Epithelial cell of proximal tubule (primary cell): ENCODE results near the gene PLXNA2. TPM values are rescaled to one million over a fixed set of nuclear protein-coding genes. Genes with fewer than 3 reads are reported as not detected.
A peak's percentile ranks its signal among the peaks of the same experiment; 100 is the strongest.

Experiments
- DNase-seq: peaks from one replicate; pipeline ENCODE4 v3.0.0-alpha.2; 2011; ENCODE audit warnings: low read depth
- H3K4me3 ChIP-seq: 2 replicates; pipeline ENCODE4 v1.5.1; 2011; ENCODE audit warnings: low read depth, mild to moderate bottlenecking, low read length
- total RNA-seq: library from RNA; depleted of rRNA; stranded (reverse); fragments of >200 nt; gene quantifications from 2 replicates; pipeline ENCODE4 v1.2.3, GENCODE V29; 2015
- TF ChIP-seq, protein P1 (sequence below): conservative IDR thresholded peaks from 2 replicates; pipeline ENCODE4 v1.5.1; 2012; ENCODE audit warnings: low read depth, mild to moderate bottlenecking, low read length

PLXNA2 gene
- 5.7 and 8.5 TPM in 2 replicates for total RNA-seq

- H3K4me3 ChIP-seq: peak within 1 kb of the TSS; percentile 87
- no peak for DNase-seq
- TF ChIP-seq, protein P1, sequence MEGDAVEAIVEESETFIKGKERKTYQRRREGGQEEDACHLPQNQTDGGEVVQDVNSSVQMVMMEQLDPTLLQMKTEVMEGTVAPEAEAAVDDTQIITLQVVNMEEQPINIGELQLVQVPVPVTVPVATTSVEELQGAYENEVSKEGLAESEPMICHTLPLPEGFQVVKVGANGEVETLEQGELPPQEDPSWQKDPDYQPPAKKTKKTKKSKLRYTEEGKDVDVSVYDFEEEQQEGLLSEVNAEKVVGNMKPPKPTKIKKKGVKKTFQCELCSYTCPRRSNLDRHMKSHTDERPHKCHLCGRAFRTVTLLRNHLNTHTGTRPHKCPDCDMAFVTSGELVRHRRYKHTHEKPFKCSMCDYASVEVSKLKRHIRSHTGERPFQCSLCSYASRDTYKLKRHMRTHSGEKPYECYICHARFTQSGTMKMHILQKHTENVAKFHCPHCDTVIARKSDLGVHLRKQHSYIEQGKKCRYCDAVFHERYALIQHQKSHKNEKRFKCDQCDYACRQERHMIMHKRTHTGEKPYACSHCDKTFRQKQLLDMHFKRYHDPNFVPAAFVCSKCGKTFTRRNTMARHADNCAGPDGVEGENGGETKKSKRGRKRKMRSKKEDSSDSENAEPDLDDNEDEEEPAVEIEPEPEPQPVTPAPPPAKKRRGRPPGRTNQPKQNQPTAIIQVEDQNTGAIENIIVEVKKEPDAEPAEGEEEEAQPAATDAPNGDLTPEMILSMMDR: no peak
Measured at GRCh38 chr1:208243967-208244916, at the start of gene PLXNA2. PLXNA2 (minus strand) TSS chr1:208244384; CDS start chr1:208217922, 26,462 bp downstream.

DNA sequence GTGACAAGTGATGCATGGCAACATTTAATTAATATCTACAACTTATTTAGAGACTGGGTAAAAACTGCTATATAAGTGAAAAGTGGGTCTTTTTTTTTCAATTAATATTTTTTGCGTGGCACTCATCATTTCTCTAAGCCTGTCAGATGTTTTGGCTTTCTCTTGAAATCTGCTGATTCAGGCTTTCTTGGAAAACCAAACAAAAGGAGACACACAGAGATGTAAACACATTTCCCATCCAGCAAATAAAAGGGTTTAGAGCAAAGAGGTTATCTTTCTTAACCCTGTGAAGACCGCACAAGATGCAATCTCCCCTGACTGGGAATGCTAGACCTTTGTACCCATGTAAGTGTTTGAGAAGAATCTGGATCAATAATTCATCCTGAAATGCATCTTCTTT, 48.7 kb upstream of the PLXNA2 start:
- TF ChIP-seq, protein P1: no peak
- DNase-seq: no peak
- no peak overlapping the region for H3K4me3 ChIP-seq

- no peak overlapping the region for H3K4me3 ChIP-seq
- TF ChIP-seq, protein P1: no peak
- DNase-seq: no peak
Measured at GRCh38 chr1:208291923-208292711, 47.9 kb upstream of the PLXNA2 start.

- TF ChIP-seq, protein P1: no peak
- DNase-seq: no peak
- no peak overlapping the region for H3K4me3 ChIP-seq
Measured at GRCh38 chr1:208291129-208291528, 46.9 kb upstream of the PLXNA2 start.

GRCh38 chr1:208289716-208290115, 45.5 kb upstream of the PLXNA2 start:
- TF ChIP-seq, protein P1: no peak
- DNase-seq: no peak
- no peak overlapping the region for H3K4me3 ChIP-seq

DNA sequence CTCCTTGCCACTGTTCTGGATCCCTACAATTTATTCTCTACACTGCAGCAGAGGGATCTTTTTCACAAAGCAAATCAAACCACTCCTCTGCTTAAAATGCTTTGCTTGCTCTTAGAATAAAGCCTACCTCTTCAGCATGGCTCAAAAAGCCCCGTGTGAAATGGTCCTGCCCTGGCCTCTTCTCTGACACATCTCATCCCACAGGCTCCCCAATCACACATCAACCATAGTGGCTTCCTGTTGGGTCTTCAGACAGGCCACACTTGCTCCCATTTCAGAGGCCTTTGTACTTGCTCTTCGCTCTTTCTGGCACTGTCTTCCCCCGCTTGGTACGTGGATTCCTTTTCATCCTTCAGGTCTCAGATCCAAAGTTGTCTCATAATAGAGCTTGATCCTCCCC, 44.3 kb upstream of the PLXNA2 start:
- TF ChIP-seq, protein P1: no peak
- H3K4me3 ChIP-seq: no peak overlapping the region
- no peak for DNase-seq
